T47D (cell line): ENCODE data around the gene ZNF554.

Experiments used
- DNase-seq, 2 experiments: peaks; one replicate each; pipeline versions ENCODE4 v3.0.0 to v3.0.0-alpha.2; 2011 to 2012; ENCODE audit warnings: low read depth in 1 of 2, low spot score in 1 of 2
- JUND ChIP-seq: IDR thresholded peaks from 2 replicates; pipeline ENCODE4 v1.6.1; 2012; ENCODE audit warnings: low read depth
- in situ Hi-C: cut with HindIII; loops from 2 replicates; pipeline ENCODE4 v1.10.0; 2016; ENCODE audit warnings: low sequenced_read_pairs, low pct_unique_long_range_greater_than_20kb

The ZNF554 gene

GRCh38 chr19:2819540-2820111 is at the start of gene ZNF554:
Gene ZNF554, plus strand, starts transcription at chr19:2819868. Its CDS starts 204 bp downstream, at chr19:2820072.
- TF ChIP-seq JUND: no peak
- in situ Hi-C loops: no loop called here
- DNase-seq: peak; percentile 82 to 94

- in situ Hi-C loops: no loop called here
- no peak for TF ChIP-seq JUND
- DNase-seq: no peak
These were observed 49.3 kb upstream of the ZNF554 start for GRCh38 chr19:2770055-2771013.

DNA sequence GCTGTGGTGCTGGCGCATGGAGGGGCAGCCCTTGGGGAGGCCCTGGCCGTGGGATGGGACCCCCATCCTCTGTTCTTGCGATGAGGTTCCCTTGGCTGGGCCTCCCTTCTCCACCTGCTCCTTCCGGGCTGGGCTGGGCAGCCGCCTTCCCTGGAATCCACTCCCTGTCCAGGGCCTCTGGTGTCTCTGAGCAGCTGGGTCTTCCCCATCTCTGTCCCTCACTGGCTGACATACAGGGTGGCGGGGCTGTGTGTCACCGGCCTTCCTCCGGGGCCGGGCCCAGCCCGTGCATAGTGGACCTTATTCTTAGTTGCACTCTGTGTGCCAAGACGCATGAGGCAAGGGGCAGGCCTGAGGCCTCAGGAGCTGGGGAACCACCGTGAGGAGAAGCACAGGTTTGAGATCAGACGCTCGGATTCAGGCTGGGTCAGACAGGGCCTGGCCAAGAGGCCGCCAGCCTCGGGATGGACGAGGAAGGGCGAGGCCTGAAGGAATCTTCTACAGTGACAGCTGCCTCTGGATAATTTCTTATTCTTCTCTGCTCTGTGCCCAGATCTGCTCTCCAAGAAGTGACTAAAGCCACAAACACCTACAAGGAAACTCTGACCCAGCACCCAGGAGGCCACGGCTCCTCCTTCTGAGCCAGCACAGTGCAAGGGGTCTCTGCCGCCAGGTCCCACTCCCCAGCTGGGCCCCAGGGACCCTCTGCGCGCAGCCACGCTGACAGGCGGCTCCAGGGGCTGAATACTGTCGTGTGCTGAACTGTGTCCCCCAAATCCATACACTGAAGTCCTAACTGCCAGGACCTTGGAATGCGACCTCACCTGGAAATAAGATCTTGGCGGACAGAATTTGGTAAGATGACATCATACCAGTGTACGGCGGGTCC is 47.6 kb upstream of the ZNF554 start:
- DNase-seq: no peak
- no peak for TF ChIP-seq JUND
- in situ Hi-C loops: no loop called here

DNA sequence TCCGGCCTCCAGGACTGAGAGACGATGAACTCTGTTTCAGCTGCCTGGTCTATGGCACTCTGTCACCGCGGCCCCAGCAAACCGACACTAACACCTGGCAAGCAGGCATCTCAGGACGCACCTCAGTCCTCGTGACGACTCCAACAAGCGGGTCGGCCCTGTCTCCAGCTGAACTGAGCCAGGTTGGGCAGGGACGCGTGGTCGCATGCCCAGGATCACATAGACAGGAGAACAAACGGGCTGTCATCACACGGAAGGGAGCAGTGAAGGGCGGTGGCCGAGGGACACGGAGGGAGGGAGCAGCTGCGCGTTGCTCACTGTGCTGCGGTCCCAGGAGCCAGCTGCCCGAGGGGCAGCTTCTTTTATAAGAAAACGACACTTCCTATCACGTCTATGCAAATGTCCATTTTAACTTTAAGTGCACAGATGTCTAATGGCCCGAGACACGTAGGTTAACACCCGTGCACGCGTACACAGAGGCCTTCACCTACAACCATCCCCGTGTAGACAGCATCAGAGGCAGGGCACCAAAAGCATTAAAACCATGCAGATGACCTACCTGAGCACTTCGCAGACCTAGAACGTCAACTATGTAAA is 45.5 kb upstream of the ZNF554 start:
- no peak for DNase-seq
- TF ChIP-seq JUND: no peak
- in situ Hi-C loops: no loop called here

- DNase-seq: no peak
- in situ Hi-C loops: no loop called here
- no peak for TF ChIP-seq JUND
These were observed 44.6 kb upstream of the ZNF554 start for GRCh38 chr19:2774953-2775555.

DNA sequence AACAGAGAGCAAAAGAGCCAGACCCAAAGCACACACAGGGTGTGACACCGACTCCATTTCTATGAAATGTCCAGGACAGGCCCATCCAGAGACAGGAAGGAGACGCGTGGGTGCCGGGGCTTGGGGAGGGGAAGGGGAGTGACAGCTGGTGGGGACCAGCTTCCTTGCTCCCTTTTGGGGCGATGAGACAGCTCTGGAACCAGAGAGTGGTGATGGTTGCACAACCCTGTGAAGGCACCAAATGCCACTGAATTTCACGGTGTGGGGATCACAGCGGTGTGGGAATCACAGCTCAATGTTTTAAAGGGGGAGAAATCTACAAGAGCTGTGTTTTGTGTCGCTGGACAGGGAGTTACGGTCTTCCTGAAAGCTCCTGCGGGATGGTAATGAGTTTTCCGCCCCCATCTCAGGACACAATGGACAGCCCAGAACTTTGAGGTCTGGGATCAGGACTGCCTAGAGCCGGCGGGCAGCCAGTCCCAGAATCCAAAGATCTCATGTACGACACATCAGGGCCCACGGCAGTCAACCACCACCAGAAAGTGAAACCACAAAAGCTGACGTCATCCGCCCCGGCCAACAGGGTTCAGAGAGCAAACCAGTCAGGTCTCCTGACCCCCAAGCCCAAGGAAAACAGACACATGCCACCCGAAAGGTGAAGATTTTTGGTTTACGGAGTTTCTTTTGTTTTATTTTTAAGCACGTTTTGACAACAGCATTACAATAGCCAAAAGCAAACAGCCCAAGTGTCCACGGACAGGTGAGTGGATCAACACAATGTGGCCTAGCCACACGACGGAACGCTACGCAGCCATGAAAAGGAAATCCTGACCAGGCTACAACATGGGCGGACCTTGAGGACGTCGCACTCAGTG is 43.9 kb upstream of the ZNF554 start:
- in situ Hi-C loops: no loop called here
- TF ChIP-seq JUND: no peak
- no peak for DNase-seq

- no peak for TF ChIP-seq JUND
- in situ Hi-C loops: no loop called here
- DNase-seq: no peak
These were observed 41.5 kb upstream of the ZNF554 start for GRCh38 chr19:2777952-2778683.

- in situ Hi-C loops: no loop called here
- DNase-seq: no peak
- no peak for TF ChIP-seq JUND
These were observed 40.4 kb upstream of the ZNF554 start for GRCh38 chr19:2779121-2779740.

DNA sequence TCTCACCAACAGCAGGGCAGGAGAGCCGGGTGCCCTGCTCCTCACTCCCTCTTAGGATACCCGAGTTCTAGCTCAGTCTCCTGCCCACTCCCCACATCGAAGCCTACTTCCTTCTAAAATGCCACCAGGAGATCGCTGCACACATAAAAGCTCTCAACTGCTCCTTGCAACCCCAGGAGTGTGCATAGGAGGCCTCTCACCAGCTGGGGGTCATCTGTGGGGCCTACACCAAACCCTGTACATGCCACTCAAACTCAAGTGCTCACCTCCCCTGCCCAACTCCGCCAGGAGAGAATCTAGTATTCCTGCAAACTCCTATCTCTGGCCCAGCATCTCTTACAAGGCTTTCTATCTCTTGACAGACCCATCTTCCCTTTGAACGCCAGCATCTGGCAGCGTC is 39.4 kb upstream of the ZNF554 start:
- no peak for DNase-seq
- TF ChIP-seq JUND: no peak
- in situ Hi-C loops: no loop called here

- no peak for TF ChIP-seq JUND
- in situ Hi-C loops: no loop called here
- no peak for DNase-seq
These were observed 37.2 kb upstream of the ZNF554 start for GRCh38 chr19:2782329-2782935.
